Activated B cell treated with CpG ODN at 0.5 μM for 24 hours (primary cell): Measurements from ENCODE around the gene AKAP13. TPM values are rescaled to one million over a fixed set of nuclear protein-coding genes. Genes with fewer than 3 reads are reported as not detected.

ENCODE experiments used
- ATAC-seq: fragments of 200-7000 bp; cut with Tn5 transposase; one replicate; pipeline ENCODE4 v1.10.0; 2021; ENCODE audit warnings: low read depth, mild to moderate bottlenecking, moderate library complexity
- CTCF ChIA-PET: fragments of 350-600 bp; sonication (Branson Sonifier 250); formaldehyde crosslinking; loops from one replicate; lab custom pipeline; 2021; ENCODE audit warnings: antibody characterized with exemption; lab: Charles Lee
- POLR2A ChIA-PET: fragments of 350-600 bp; sonication (Branson Sonifier 250); formaldehyde crosslinking; loops from one replicate; lab custom pipeline; 2021; ENCODE audit warnings: antibody characterized with exemption; lab: Charles Lee
- DNase-seq: peaks from one replicate; pipeline ENCODE4 v3.0.0; 2022
- H3K27ac Mint-ChIP-seq: one replicate; pipeline ENCODE4 v1.8.0; 2020; ENCODE audit warnings: mixed read lengths
- H3K27me3 Mint-ChIP-seq: one replicate; pipeline ENCODE4 v1.8.0; 2021; ENCODE audit warnings: mixed read lengths
- H3K36me3 Mint-ChIP-seq: one replicate; pipeline ENCODE4 v1.8.0; 2021; ENCODE audit warnings: low read depth, mixed read lengths
- H3K4me1 Mint-ChIP-seq: one replicate; pipeline ENCODE4 v1.8.0; 2021; ENCODE audit warnings: mixed read lengths
- H3K4me3 Mint-ChIP-seq: one replicate; pipeline ENCODE4 v1.8.0; 2020; ENCODE audit warnings: mild to moderate bottlenecking, mixed read lengths
- H3K9me3 Mint-ChIP-seq: one replicate; pipeline ENCODE4 v1.8.0; 2020; ENCODE audit warnings: mixed read lengths
- intact Hi-C: fragments of 100-400 bp; cut with micrococcal nuclease; formaldehyde crosslinking; loops from one replicate; pipeline ENCODE4 v1.15.1; 2024
- total RNA-seq: library from RNA; stranded (reverse); gene quantifications from 2 replicates; pipeline ENCODE4 v1.2.3, GENCODE V29; 2022
- TF ChIP-seq, protein P1 (sequence below): fragments of 200-600 bp; IDR thresholded peaks from one replicate; pipeline ENCODE4 v1.8.0; 2022; ENCODE audit warnings: antibody characterized with exemption, mild to moderate bottlenecking

The AKAP13 gene
- total RNA-seq, 1 donor from 2014 or later: 290 TPM

DNA sequence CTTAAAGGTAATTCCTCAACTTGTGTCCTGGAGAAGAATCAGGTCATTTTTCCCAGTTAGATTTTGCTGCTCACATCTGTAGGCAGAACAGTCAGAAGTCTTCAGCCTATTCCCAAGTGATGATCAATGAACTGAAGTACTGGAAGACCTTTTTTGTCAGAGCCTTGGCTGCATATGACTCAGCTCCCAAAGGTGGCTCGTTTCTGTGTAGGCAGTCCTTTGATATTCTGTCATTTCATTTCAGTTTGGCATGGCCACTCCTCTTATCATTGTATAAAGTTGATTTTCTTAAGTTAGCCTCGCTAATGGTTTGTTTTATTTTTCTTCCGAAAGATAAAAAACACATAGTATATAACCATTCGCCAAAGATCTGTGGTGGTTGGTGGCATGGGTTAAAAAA is 323.7 kb downstream of the AKAP13 start:
- no peaks in the 10 kb centered on the region for H3K9me3 Mint-ChIP-seq
- no peaks in the 10 kb centered on the region for H3K27me3 Mint-ChIP-seq
- POLR2A ChIA-PET: interaction anchor here (0.5 to 9.1 kb wide), 3 partner anchors 8 to 137 kb away, joined by 3 to 298 read pairs (median 4); no protein-coding TSS in a partner anchor
- CTCF ChIA-PET: interaction anchor here (0.8 to 1.1 kb wide), 2 partner anchors 13 to 408 kb away, joined by 3 read pairs; no protein-coding TSS in a partner anchor
- H3K4me3 Mint-ChIP-seq: peak overlapping the region; percentile 50
- H3K27ac Mint-ChIP-seq: peak overlapping the region; percentile 89
- DNase-seq (no peak), ATAC-seq (no peak)
- TF ChIP-seq, protein P1, sequence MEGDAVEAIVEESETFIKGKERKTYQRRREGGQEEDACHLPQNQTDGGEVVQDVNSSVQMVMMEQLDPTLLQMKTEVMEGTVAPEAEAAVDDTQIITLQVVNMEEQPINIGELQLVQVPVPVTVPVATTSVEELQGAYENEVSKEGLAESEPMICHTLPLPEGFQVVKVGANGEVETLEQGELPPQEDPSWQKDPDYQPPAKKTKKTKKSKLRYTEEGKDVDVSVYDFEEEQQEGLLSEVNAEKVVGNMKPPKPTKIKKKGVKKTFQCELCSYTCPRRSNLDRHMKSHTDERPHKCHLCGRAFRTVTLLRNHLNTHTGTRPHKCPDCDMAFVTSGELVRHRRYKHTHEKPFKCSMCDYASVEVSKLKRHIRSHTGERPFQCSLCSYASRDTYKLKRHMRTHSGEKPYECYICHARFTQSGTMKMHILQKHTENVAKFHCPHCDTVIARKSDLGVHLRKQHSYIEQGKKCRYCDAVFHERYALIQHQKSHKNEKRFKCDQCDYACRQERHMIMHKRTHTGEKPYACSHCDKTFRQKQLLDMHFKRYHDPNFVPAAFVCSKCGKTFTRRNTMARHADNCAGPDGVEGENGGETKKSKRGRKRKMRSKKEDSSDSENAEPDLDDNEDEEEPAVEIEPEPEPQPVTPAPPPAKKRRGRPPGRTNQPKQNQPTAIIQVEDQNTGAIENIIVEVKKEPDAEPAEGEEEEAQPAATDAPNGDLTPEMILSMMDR: no peak
- intact Hi-C loops: loop anchor here (5.0 to 10.0 kb wide), 3 partner anchors 162 to 297 kb away; no protein-coding TSS in a partner anchor
- peaks cover 53% of the 10 kb centered on the region for H3K36me3 Mint-ChIP-seq
- H3K4me1 Mint-ChIP-seq: peaks cover 89% of the 10 kb centered on the region

GRCh38 chr15:85704720-85705429 is 324.5 kb downstream of the AKAP13 start:
- Mint-ChIP-seq H3K4me1 (peaks cover 88% of the 10 kb centered on the region), H3K4me3 (peak overlapping the region; percentile 50), H3K27me3 (no peaks in the 10 kb centered on the region), H3K9me3 (no peaks in the 10 kb centered on the region), H3K36me3 (peaks cover 54% of the 10 kb centered on the region), H3K27ac (peak overlapping the region; percentile 89)
- no peak for DNase-seq
- no peak for ATAC-seq
- intact Hi-C loops: loop anchor here (5.0 to 10.0 kb wide), 3 partner anchors 163 to 298 kb away; no protein-coding TSS in a partner anchor
- ChIA-PET CTCF (interaction anchor here (0.8 to 1.1 kb wide), 2 partner anchors 13 to 408 kb away, joined by 3 read pairs; no protein-coding TSS in a partner anchor), POLR2A (interaction anchor here (1.3 to 9.1 kb wide), 2 partner anchors 13 to 17 kb away, joined by 3 to 298 read pairs; no protein-coding TSS in a partner anchor)
- TF ChIP-seq, protein P1: no peak

- no peaks in the 10 kb centered on the region for H3K9me3 Mint-ChIP-seq
- H3K27ac Mint-ChIP-seq: peak overlapping the region; percentile 98
- peaks cover 87% of the 10 kb centered on the region for H3K4me1 Mint-ChIP-seq
- H3K36me3 Mint-ChIP-seq: peaks cover 62% of the 10 kb centered on the region
- peak overlapping the region; percentile 83 for H3K4me3 Mint-ChIP-seq
- POLR2A ChIA-PET: interaction anchor here (0.8 to 9.1 kb wide), 9 partner anchors 10 to 394 kb away, joined by 3 to 298 read pairs (median 4); no protein-coding TSS in a partner anchor
- DNase-seq (peak; percentile 31), ATAC-seq (peak; percentile 65)
- CTCF ChIA-PET: interaction anchor here (0.9 to 1.3 kb wide), 2 partner anchors 15 to 18 kb away, joined by 3 to 6 read pairs; no protein-coding TSS in a partner anchor
- H3K27me3 Mint-ChIP-seq: no peaks in the 10 kb centered on the region
- TF ChIP-seq, protein P1: no peak
- intact Hi-C loops: loop anchor here (1.0 to 10.0 kb wide), 2 partner anchors 16 to 222 kb away; no protein-coding TSS in a partner anchor
Measured at GRCh38 chr15:85706779-85707518, 326.5 kb downstream of the AKAP13 start.

GRCh38 chr15:85707519-85708338 is 327.3 kb downstream of the AKAP13 start:
- intact Hi-C loops: loop anchor here (1.0 to 10.0 kb wide), 2 partner anchors 16 to 223 kb away; no protein-coding TSS in a partner anchor
- Mint-ChIP-seq H3K9me3 (no peaks in the 10 kb centered on the region), H3K4me1 (peaks cover 83% of the 10 kb centered on the region), H3K27ac (peak overlapping the region; percentile 98), H3K36me3 (peaks cover 67% of the 10 kb centered on the region), H3K27me3 (no peaks in the 10 kb centered on the region), H3K4me3 (peak overlapping the region; percentile 83)
- peak; percentile 23 for ATAC-seq
- ChIA-PET POLR2A (interaction anchor here (0.8 to 9.1 kb wide), 11 partner anchors 8 to 395 kb away, joined by 3 to 298 read pairs (median 4); no protein-coding TSS in a partner anchor), CTCF (interaction anchor here (0.9 to 1.3 kb wide), 2 partner anchors 16 to 19 kb away, joined by 3 to 6 read pairs; no protein-coding TSS in a partner anchor)
- TF ChIP-seq, protein P1: no peak
- no peak for DNase-seq
